Neural cell (in vitro differentiated cells): ENCODE data around the gene TLE4. TPM values are rescaled to one million over a fixed set of nuclear protein-coding genes. Genes with fewer than 3 reads are reported as not detected.

Experiments used
- H2AFZ ChIP-seq: fragments of 200-600, 300-800 bp; sonication (generic), shearing (Covaris generic); 2 replicates; pipeline ENCODE4 v1.6.0; 2014; ENCODE audit warnings: low read depth, mild to moderate bottlenecking, antibody characterized with exemption, low read length, moderate library complexity
- H3F3A ChIP-seq: fragments of 200-600 bp; shearing (Covaris generic); 2 replicates; pipeline ENCODE4 v1.6.1; 2016; ENCODE audit warnings: mild to moderate bottlenecking, moderate library complexity, mixed read lengths, antibody characterized with exemption, low read length; ENCODE audit not compliant: insufficient read depth, poor library complexity, severe bottlenecking
- H3K27ac ChIP-seq: fragments of 200-600, 300-800 bp; sonication (generic), shearing (Covaris generic); 2 replicates; pipeline ENCODE4 v1.5.1; 2014; ENCODE audit warnings: mild to moderate bottlenecking, low read length, moderate library complexity
- H3K27me3 ChIP-seq: fragments of 300-800, 200-600 bp; sonication (generic), shearing (Covaris generic); 2 replicates; pipeline ENCODE4 v1.6.0; 2014; ENCODE audit warnings: mild to moderate bottlenecking, low read depth, low read length, moderate library complexity; ENCODE audit not compliant: insufficient read depth
- H3K36me3 ChIP-seq: fragments of 300-800, 200-600 bp; sonication (generic), shearing (Covaris generic); 2 replicates; pipeline ENCODE4 v1.5.1; 2014; ENCODE audit warnings: mild to moderate bottlenecking, antibody characterized with exemption, low read length, moderate library complexity; ENCODE audit not compliant: insufficient read depth
- H3K4me2 ChIP-seq: fragments of 300-800, 200-600 bp; sonication (generic), shearing (Covaris generic); 2 replicates; pipeline ENCODE4 v1.6.0; 2014; ENCODE audit warnings: mild to moderate bottlenecking, low read length
- H3K4me3 ChIP-seq: fragments of 300-800, 200-600 bp; sonication (generic), shearing (Covaris generic); 2 replicates; pipeline ENCODE4 v1.5.1; 2014; ENCODE audit warnings: mild to moderate bottlenecking, low read length, moderate library complexity
- H3K79me2 ChIP-seq: fragments of 200-600 bp; shearing (Covaris generic); replicated peaks from 2 replicates; pipeline ENCODE4 v1.6.0; 2014; ENCODE audit warnings: mild to moderate bottlenecking, low read length, moderate library complexity; ENCODE audit not compliant: insufficient read depth
- H3K9ac ChIP-seq: fragments of 300-800, 200-600 bp; sonication (generic), shearing (Covaris generic); 2 replicates; pipeline ENCODE4 v1.6.1; 2016; ENCODE audit warnings: mild to moderate bottlenecking, low read length, mixed read lengths
- H3K9me2 ChIP-seq: fragments of 200-600 bp; shearing (Covaris generic); 2 replicates; pipeline ENCODE4 v1.6.1; 2016; ENCODE audit warnings: mild to moderate bottlenecking, low read length, mixed read lengths; ENCODE audit not compliant: insufficient read depth
- H3K9me3 ChIP-seq: fragments of 200-600, 300-800 bp; sonication (generic), shearing (Covaris generic); 2 replicates; pipeline ENCODE4 v1.6.1; 2016; ENCODE audit warnings: mild to moderate bottlenecking, mixed run types, low read length, moderate library complexity, mixed read lengths
- H4K20me1 ChIP-seq: fragments of 200-600 bp; shearing (Covaris generic); 2 replicates; pipeline ENCODE4 v1.6.1; 2016; ENCODE audit warnings: mild to moderate bottlenecking, mixed run types; ENCODE audit not compliant: insufficient read depth
- EP300 ChIP-seq: fragments of 450-650 bp; conservative IDR thresholded peaks from 2 replicates; pipeline ENCODE4 v1.6.1; 2014; ENCODE audit warnings: antibody characterized with exemption, mild to moderate bottlenecking, moderate library complexity; ENCODE audit not compliant: poor library complexity, severe bottlenecking
- EZH2 ChIP-seq: fragments of 200-600, 300-800 bp; shearing (Covaris generic), sonication (generic); IDR thresholded peaks from 2 replicates; pipeline ENCODE4 v1.6.1; 2014; ENCODE audit warnings: antibody characterized with exemption, low read length, borderline replicate concordance, mild to moderate bottlenecking; ENCODE audit not compliant: insufficient read depth, poor library complexity, severe bottlenecking
- MXI1 ChIP-seq: fragments of 450-650 bp; conservative IDR thresholded peaks from 2 replicates; pipeline ENCODE4 v1.6.1; 2014; ENCODE audit warnings: antibody characterized with exemption, mild to moderate bottlenecking; ENCODE audit not compliant: poor library complexity, severe bottlenecking
- POLR2AphosphoS5 ChIP-seq: IDR thresholded peaks from 2 replicates; pipeline ENCODE4 v1.6.1; 2012
- RAD21 ChIP-seq: fragments of 450-650 bp; conservative IDR thresholded peaks from 2 replicates; pipeline ENCODE4 v1.6.1; 2014; ENCODE audit warnings: antibody characterized with exemption, mild to moderate bottlenecking, moderate library complexity
- SMC3 ChIP-seq: fragments of 450-650 bp; conservative IDR thresholded peaks from 2 replicates; pipeline ENCODE4 v1.6.1; 2014; ENCODE audit warnings: antibody characterized with exemption, mild to moderate bottlenecking, moderate library complexity; ENCODE audit not compliant: poor library complexity
- TAF1 ChIP-seq: IDR thresholded peaks from 2 replicates; pipeline ENCODE4 v1.6.1; 2012; ENCODE audit warnings: low read depth
- polyA plus RNA-seq: library from polyadenylated mRNA; depleted of rRNA; stranded (reverse); fragments of >200 nt; gene quantifications from 2 replicates; pipeline ENCODE4 v1.2.3, GENCODE V29; 2014
- TF ChIP-seq, protein P1 (sequence below): fragments of 450-650 bp; IDR thresholded peaks from 2 replicates; pipeline ENCODE4 v1.5.1; 2014; ENCODE audit warnings: antibody characterized with exemption, mild to moderate bottlenecking, moderate library complexity; ENCODE audit not compliant: poor library complexity, severe bottlenecking
- TF ChIP-seq, protein P2 (sequence below): IDR thresholded peaks from 2 replicates; pipeline ENCODE4 v1.6.1; 2012; ENCODE audit warnings: borderline replicate concordance

Gene TLE4
- polyA plus RNA-seq, 1 donor from 2014 or later, result 143 TPM

DNA sequence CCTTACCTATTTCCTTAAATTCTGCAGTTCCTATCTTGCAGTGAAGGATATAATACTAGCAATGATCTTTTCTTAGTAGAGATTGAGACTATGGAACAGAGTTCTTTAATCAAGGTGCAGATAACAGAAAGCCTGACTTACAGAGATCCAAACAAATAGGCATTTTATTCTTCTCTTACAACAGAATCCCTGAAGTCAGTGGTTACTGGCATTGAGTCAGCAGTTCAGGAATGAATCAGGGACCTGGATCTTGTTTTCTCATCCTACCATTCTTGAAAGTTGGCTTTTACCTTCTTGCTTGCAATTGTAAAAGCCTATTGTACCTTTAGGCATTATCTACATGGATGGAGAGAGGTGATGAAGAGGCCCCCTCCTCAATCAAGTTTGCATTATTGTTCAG, 47.5 kb upstream of the TLE4 start:
- TF ChIP-seq RAD21, result no peak
- no peak for TF ChIP-seq TAF1
- no peak for TF ChIP-seq EP300
- no peak for TF ChIP-seq SMC3
- TF ChIP-seq POLR2AphosphoS5, result no peak
- TF ChIP-seq, protein P1, sequence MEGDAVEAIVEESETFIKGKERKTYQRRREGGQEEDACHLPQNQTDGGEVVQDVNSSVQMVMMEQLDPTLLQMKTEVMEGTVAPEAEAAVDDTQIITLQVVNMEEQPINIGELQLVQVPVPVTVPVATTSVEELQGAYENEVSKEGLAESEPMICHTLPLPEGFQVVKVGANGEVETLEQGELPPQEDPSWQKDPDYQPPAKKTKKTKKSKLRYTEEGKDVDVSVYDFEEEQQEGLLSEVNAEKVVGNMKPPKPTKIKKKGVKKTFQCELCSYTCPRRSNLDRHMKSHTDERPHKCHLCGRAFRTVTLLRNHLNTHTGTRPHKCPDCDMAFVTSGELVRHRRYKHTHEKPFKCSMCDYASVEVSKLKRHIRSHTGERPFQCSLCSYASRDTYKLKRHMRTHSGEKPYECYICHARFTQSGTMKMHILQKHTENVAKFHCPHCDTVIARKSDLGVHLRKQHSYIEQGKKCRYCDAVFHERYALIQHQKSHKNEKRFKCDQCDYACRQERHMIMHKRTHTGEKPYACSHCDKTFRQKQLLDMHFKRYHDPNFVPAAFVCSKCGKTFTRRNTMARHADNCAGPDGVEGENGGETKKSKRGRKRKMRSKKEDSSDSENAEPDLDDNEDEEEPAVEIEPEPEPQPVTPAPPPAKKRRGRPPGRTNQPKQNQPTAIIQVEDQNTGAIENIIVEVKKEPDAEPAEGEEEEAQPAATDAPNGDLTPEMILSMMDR, result no peak
- TF ChIP-seq MXI1, result no peak
- TF ChIP-seq, protein P2, sequence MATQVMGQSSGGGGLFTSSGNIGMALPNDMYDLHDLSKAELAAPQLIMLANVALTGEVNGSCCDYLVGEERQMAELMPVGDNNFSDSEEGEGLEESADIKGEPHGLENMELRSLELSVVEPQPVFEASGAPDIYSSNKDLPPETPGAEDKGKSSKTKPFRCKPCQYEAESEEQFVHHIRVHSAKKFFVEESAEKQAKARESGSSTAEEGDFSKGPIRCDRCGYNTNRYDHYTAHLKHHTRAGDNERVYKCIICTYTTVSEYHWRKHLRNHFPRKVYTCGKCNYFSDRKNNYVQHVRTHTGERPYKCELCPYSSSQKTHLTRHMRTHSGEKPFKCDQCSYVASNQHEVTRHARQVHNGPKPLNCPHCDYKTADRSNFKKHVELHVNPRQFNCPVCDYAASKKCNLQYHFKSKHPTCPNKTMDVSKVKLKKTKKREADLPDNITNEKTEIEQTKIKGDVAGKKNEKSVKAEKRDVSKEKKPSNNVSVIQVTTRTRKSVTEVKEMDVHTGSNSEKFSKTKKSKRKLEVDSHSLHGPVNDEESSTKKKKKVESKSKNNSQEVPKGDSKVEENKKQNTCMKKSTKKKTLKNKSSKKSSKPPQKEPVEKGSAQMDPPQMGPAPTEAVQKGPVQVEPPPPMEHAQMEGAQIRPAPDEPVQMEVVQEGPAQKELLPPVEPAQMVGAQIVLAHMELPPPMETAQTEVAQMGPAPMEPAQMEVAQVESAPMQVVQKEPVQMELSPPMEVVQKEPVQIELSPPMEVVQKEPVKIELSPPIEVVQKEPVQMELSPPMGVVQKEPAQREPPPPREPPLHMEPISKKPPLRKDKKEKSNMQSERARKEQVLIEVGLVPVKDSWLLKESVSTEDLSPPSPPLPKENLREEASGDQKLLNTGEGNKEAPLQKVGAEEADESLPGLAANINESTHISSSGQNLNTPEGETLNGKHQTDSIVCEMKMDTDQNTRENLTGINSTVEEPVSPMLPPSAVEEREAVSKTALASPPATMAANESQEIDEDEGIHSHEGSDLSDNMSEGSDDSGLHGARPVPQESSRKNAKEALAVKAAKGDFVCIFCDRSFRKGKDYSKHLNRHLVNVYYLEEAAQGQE, result no peak
- no peak for TF ChIP-seq EZH2
- no peaks in the 10 kb centered on the region for H3K79me2 ChIP-seq
- H3K9me2 ChIP-seq, result no peaks in the 10 kb centered on the region
- no peak overlapping the region for H2AFZ ChIP-seq
- H3K9ac ChIP-seq, result no peak overlapping the region
- H3F3A ChIP-seq, result no peaks in the 10 kb centered on the region
- no peaks in the 10 kb centered on the region for H3K9me3 ChIP-seq
- H3K27me3 ChIP-seq, result no peaks in the 10 kb centered on the region
- no peak overlapping the region for H3K4me2 ChIP-seq
- no peaks in the 10 kb centered on the region for H3K36me3 ChIP-seq
- no peaks in the 10 kb centered on the region for H4K20me1 ChIP-seq
- no peak overlapping the region for H3K27ac ChIP-seq
- H3K4me3 ChIP-seq, result no peak overlapping the region

DNA sequence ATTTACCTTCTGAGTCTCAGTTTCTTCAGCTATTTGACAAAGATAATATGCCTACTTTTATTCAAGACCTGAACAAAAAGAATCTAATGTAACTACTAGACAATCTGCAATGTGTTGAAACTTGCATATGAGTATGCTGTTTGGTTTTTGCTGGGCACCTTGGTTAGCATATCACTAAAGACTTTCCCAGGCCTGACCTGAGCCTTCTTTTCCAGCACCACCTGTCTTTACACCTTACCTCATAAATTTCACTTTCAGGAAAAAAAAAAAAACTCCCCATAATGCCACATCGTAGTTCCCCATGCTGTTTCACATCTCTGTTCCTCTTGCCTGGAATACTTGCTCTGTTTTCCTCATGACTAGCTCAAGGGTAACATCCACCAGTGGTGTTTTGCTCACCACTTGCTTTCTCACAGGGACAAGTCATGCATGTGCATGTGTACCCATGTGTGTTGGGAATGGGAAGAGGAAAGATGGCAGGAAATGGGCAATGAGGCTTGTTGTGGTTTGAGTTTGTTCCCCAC, 45.6 kb upstream of the TLE4 start:
- no peaks in the 10 kb centered on the region for H3K79me2 ChIP-seq
- no peak overlapping the region for H3K4me3 ChIP-seq
- no peaks in the 10 kb centered on the region for H3F3A ChIP-seq
- no peak overlapping the region for H2AFZ ChIP-seq
- H3K36me3 ChIP-seq, result no peaks in the 10 kb centered on the region
- no peak overlapping the region for H3K9ac ChIP-seq
- H3K27me3 ChIP-seq, result no peaks in the 10 kb centered on the region
- no peak overlapping the region for H3K27ac ChIP-seq
- TF ChIP-seq, protein P2, result no peak
- no peak for TF ChIP-seq TAF1
- no peak for TF ChIP-seq EP300
- no peak for TF ChIP-seq RAD21
- TF ChIP-seq EZH2, result no peak
- TF ChIP-seq MXI1, result no peak
- TF ChIP-seq SMC3, result no peak
- TF ChIP-seq POLR2AphosphoS5, result no peak
- TF ChIP-seq, protein P1, result no peak
- no peak overlapping the region for H3K4me2 ChIP-seq
- no peaks in the 10 kb centered on the region for H3K9me3 ChIP-seq
- no peaks in the 10 kb centered on the region for H4K20me1 ChIP-seq
- H3K9me2 ChIP-seq, result no peaks in the 10 kb centered on the region
